Lower lobe of right lung (tissue), 2 donors: Measurements from ENCODE around the gene REXO4. TPM values are rescaled to one million over a fixed set of nuclear protein-coding genes. Genes with fewer than 3 reads are reported as not detected.
A peak's percentile ranks its signal among the peaks of the same experiment; 100 is the strongest.

Experiments
- ATAC-seq, 2 donors: fragments of 200-7000 bp; cut with Tn5 transposase; one replicate each; pipeline ENCODE4 v1.9.1; 2020 to 2022; ENCODE audit warnings: mild to moderate bottlenecking in 2 of 2, moderate library complexity in 2 of 2
- DNase-seq: peaks from one replicate; pipeline ENCODE4 v3.0.0-alpha.2; 2020
- H3K27ac ChIP-seq: fragments of 200-600 bp; one replicate; pipeline ENCODE4 v1.8.0; 2022
- H3K27me3 ChIP-seq: fragments of 200-600 bp; one replicate; pipeline ENCODE4 v1.8.0; 2022; ENCODE audit warnings: low read depth
- H3K36me3 ChIP-seq: fragments of 200-600 bp; one replicate; pipeline ENCODE4 v1.8.0; 2022; ENCODE audit warnings: mild to moderate bottlenecking
- H3K4me1 ChIP-seq: fragments of 200-600 bp; one replicate; pipeline ENCODE4 v1.8.0; 2022
- H3K4me3 ChIP-seq: fragments of 200-600 bp; one replicate; pipeline ENCODE4 v1.8.0; 2022; ENCODE audit warnings: mild to moderate bottlenecking
- H3K9me3 ChIP-seq: fragments of 200-600 bp; one replicate; pipeline ENCODE4 v1.8.0; 2022
- CTCF ChIP-seq: fragments of 200-600 bp; IDR thresholded peaks from one replicate; pipeline ENCODE4 v1.8.0; 2022; ENCODE audit warnings: antibody characterized with exemption, mild to moderate bottlenecking
- intact Hi-C: fragments of 100-400 bp; cut with DNase I; formaldehyde crosslinking; loops from one replicate; pipeline ENCODE4 v1.11.0; 2022
- long read RNA-seq: library from polyadenylated mRNA; unstranded; transcript quantifications from one replicate; pipeline ENCODE4 v2.0.0, GENCODE V29; 2021
- total RNA-seq: library from RNA; stranded (reverse); fragmentation: NEBNext Ultra II Directional; extraction: Animal tissue kit (Norgen Biotek cat#: 25700); gene quantifications from one replicate; pipeline ENCODE4 v1.2.1, GENCODE V29; 2021
- donor health status: DM: no; HTN: yes; CAD: no; lungs with severe emphysema.

REXO4 gene, protein sequence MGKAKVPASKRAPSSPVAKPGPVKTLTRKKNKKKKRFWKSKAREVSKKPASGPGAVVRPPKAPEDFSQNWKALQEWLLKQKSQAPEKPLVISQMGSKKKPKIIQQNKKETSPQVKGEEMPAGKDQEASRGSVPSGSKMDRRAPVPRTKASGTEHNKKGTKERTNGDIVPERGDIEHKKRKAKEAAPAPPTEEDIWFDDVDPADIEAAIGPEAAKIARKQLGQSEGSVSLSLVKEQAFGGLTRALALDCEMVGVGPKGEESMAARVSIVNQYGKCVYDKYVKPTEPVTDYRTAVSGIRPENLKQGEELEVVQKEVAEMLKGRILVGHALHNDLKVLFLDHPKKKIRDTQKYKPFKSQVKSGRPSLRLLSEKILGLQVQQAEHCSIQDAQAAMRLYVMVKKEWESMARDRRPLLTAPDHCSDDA
- total RNA-seq = 20.9 TPM
- long read RNA-seq, transcript REXO4-202 (8 exons, 2,360 nt) = major isoform, 36 of 51 reads
- long read RNA-seq, partial matches to known transcripts = 9 of 51 reads
- long read RNA-seq, other reads (novel, unspliced or antisense) = 6 of 51 reads

- H3K4me1 ChIP-seq = peaks cover 25% of the 10 kb centered on the region
- H3K27me3 ChIP-seq = no peaks in the 10 kb centered on the region
- peaks cover 32% of the 10 kb centered on the region for H3K36me3 ChIP-seq
- no peaks in the 10 kb centered on the region for H3K9me3 ChIP-seq
- TF ChIP-seq CTCF = no peak
- ATAC-seq (peak; percentile 95 to 98), DNase-seq (peak; percentile 85)
- H3K27ac ChIP-seq = peak within 1 kb of the TSS; percentile 89
- peak within 1 kb of the TSS; percentile 84 for H3K4me3 ChIP-seq
- intact Hi-C loops = no loop called here
Measured at GRCh38 chr9:133417541-133418461, at the start of gene REXO4. Gene REXO4 (minus strand): TSS chr9:133418010. CDS start chr9:133417844, 166 bp downstream.

DNA sequence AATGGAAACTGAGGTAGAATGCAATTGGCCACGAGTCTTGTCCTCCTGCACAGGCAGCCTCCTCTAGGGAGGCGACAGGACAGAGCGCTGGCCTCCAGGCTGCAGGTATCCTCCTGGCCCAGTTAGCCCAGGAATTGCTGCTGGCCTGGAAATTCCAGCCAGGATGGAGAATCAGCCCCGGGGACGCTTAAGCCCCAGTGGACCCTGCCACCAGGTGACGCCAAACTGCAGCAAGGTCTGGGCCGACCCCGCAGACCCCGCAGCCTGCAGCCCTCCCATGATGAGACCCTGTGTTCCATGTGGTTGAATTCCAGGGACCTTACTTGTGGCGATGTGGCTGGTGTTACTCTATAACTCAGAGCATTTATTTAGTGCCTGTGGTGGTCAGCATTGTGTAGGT lies 49.3 kb upstream of the REXO4 start:
- DNase-seq = no peak
- Histone ChIP-seq H3K27me3 (no peaks in the 10 kb centered on the region), H3K36me3 (peaks cover 39% of the 10 kb centered on the region), H3K4me3 (no peak overlapping the region), H3K9me3 (no peaks in the 10 kb centered on the region), H3K27ac (no peak overlapping the region), H3K4me1 (peaks cover 19% of the 10 kb centered on the region)
- intact Hi-C loops = no loop called here
- no peak for ATAC-seq
- TF ChIP-seq CTCF = no peak

GRCh38 chr9:133465984-133466383 lies 48.2 kb upstream of the REXO4 start:
- TF ChIP-seq CTCF = no peak
- H3K4me1 ChIP-seq = peaks cover 21% of the 10 kb centered on the region
- H3K4me3 ChIP-seq = no peak overlapping the region
- peaks cover 31% of the 10 kb centered on the region for H3K36me3 ChIP-seq
- no peak for ATAC-seq
- DNase-seq = no peak
- no peaks in the 10 kb centered on the region for H3K27me3 ChIP-seq
- intact Hi-C loops = no loop called here
- H3K9me3 ChIP-seq = no peaks in the 10 kb centered on the region
- H3K27ac ChIP-seq = no peak overlapping the region

DNA sequence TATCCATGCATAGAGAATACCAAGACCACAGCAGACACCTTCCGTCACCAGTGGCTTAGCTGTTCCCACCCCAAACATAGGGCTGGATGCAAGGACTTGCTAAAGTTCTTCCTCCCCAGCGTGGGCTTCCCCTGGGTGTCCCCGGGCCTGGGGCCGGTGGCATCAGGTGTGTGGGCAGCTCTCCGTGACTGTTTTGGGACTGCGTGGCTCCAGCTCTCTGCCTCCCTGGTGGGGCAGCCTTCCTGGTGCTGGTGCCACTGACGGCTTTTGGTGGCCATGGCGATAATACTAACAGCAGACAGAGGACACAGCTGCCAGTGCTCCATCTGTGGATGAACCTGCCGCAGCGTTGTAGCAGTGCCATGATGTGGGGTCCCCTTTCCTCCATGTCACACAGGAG lies 46.8 kb upstream of the REXO4 start:
- no peak for ATAC-seq
- TF ChIP-seq CTCF = no peak
- no peak overlapping the region for H3K27ac ChIP-seq
- intact Hi-C loops = no loop called here
- no peaks in the 10 kb centered on the region for H3K27me3 ChIP-seq
- peaks cover 31% of the 10 kb centered on the region for H3K36me3 ChIP-seq
- no peak overlapping the region for H3K4me3 ChIP-seq
- no peaks in the 10 kb centered on the region for H3K9me3 ChIP-seq
- peaks cover 28% of the 10 kb centered on the region for H3K4me1 ChIP-seq
- no peak for DNase-seq

- ATAC-seq (peak; percentile 37 to 59), DNase-seq (peak; percentile 84)
- Histone ChIP-seq H3K27me3 (no peaks in the 10 kb centered on the region), H3K9me3 (no peaks in the 10 kb centered on the region), H3K4me1 (peaks cover 31% of the 10 kb centered on the region), H3K4me3 (no peak overlapping the region), H3K27ac (peak overlapping the region; percentile 24), H3K36me3 (peaks cover 27% of the 10 kb centered on the region)
- intact Hi-C loops = no loop called here
- TF ChIP-seq CTCF = no peak
Measured at GRCh38 chr9:133463864-133464615, 46.2 kb upstream of the REXO4 start.
